ENCODE measurements around the gene CNTN4. TPM values are rescaled to one million over a fixed set of nuclear protein-coding genes. Genes with fewer than 3 reads are reported as not detected.

Gene CNTN4
- total RNA-seq, 3 donors from 2014 or later: 6.6 to 16.7 (median 16.7) TPM

DNA sequence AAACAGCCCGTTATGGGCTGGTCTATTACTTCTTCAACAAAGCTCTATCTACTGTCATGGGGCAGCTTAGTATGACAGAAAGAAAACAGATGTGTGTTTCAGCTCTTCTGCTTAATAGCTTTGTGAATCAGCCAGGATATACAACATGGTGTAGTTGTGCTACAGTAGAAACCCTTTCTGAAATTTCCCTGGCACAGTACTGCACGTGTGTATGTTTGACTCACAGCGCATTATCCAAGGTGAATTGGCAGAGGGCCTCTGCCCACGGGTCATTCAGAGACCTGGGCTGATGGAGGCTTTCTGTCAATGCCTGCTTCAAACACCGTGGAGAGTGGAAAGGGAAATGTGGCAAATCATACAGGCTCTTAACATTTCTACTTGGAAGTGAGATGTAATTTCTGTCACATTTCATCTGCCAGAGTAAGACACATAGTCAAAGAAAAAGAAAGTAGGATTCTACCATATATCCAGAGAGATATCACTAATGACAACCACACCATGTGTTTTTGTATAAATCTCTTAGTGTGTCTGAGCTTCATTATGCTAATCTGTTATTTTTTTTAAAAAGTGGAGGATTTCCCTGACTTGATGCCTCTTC lies 505.1 kb downstream of the CNTN4 start:
- intact Hi-C loops (cut with DNase I; ENCODE audit: low total_unique reads): no loop called here
- Histone ChIP-seq H3K4me1 (no peaks in the 10 kb centered on the region), H3K27ac (no peak overlapping the region), H3K27me3 (no peaks in the 10 kb centered on the region), H3K4me3 (no peak overlapping the region), H3K36me3 (no peaks in the 10 kb centered on the region), H3K9me3 (no peaks in the 10 kb centered on the region)
- DNase-seq (ENCODE audit: low spot score in 2 of 2): no peak
- TF ChIP-seq, protein P1, sequence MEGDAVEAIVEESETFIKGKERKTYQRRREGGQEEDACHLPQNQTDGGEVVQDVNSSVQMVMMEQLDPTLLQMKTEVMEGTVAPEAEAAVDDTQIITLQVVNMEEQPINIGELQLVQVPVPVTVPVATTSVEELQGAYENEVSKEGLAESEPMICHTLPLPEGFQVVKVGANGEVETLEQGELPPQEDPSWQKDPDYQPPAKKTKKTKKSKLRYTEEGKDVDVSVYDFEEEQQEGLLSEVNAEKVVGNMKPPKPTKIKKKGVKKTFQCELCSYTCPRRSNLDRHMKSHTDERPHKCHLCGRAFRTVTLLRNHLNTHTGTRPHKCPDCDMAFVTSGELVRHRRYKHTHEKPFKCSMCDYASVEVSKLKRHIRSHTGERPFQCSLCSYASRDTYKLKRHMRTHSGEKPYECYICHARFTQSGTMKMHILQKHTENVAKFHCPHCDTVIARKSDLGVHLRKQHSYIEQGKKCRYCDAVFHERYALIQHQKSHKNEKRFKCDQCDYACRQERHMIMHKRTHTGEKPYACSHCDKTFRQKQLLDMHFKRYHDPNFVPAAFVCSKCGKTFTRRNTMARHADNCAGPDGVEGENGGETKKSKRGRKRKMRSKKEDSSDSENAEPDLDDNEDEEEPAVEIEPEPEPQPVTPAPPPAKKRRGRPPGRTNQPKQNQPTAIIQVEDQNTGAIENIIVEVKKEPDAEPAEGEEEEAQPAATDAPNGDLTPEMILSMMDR (IDR thresholded peaks at IDR 0.05): no peak
- TF ChIP-seq POLR2A (IDR thresholded peaks at IDR 0.05): no peak
- no peak for TF ChIP-seq POLR2AphosphoS5 (IDR thresholded peaks at IDR 0.05)

DNA sequence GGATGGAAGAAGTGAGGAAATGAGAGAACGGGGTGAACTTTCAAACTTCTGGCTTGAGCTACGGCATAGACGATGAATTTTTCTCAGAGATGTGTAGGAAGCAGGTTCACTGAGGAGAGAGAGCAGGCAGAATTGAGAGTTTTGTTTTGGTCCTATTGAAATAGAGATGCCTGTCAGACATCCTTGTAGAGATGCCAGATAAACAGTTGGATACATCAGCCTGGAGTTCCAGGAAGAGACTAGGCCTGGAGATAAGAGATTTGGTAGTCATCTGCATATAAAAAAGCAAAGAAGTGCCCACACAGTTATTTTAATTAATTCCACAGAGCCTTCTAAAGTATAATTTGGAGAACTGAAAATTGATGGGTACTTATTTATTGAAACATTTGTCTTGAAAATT lies 515.9 kb downstream of the CNTN4 start:
- DNase-seq (ENCODE audit: low spot score in 2 of 2): no peak
- intact Hi-C loops (cut with DNase I; ENCODE audit: low total_unique reads): no loop called here
- Histone ChIP-seq H3K4me1 (no peaks in the 10 kb centered on the region), H3K27ac (no peak overlapping the region), H3K36me3 (no peaks in the 10 kb centered on the region), H3K27me3 (no peaks in the 10 kb centered on the region), H3K9me3 (peaks cover 0 to 8% of the 10 kb centered on the region in 2 donors), H3K4me3 (no peak overlapping the region)
- TF ChIP-seq POLR2AphosphoS5 (IDR thresholded peaks at IDR 0.05) (no peak), POLR2A (IDR thresholded peaks at IDR 0.05) (no peak)
- TF ChIP-seq, protein P1 (IDR thresholded peaks at IDR 0.05): no peak

DNA sequence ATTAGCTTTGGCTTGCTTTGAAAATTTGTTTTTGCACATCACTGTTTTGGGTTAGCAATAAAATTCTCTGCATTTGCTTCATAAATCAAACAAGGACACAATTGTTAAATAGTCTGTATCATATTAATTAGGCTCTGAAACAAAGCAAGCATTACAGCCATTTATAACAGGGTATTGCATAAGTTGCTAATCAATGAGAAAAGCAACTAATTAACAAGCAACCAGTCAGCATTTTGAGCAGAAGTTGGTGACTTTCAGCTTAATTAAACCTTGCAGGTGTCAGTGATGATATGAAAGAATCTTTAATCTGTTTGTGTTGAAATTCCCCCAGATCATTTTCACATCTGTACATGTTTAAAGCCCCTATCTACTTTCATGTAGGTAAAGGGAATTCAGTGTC lies 516.4 kb downstream of the CNTN4 start:
- Histone ChIP-seq H3K27ac (no peak overlapping the region), H3K4me3 (no peak overlapping the region), H3K4me1 (no peaks in the 10 kb centered on the region), H3K36me3 (no peaks in the 10 kb centered on the region), H3K27me3 (no peaks in the 10 kb centered on the region), H3K9me3 (peaks cover 0 to 8% of the 10 kb centered on the region in 2 donors)
- no peak for DNase-seq (ENCODE audit: low spot score in 2 of 2)
- TF ChIP-seq POLR2A (IDR thresholded peaks at IDR 0.05) (no peak), POLR2AphosphoS5 (IDR thresholded peaks at IDR 0.05) (no peak)
- TF ChIP-seq, protein P1 (IDR thresholded peaks at IDR 0.05): no peak
- intact Hi-C loops (cut with DNase I; ENCODE audit: low total_unique reads): no loop called here

DNA sequence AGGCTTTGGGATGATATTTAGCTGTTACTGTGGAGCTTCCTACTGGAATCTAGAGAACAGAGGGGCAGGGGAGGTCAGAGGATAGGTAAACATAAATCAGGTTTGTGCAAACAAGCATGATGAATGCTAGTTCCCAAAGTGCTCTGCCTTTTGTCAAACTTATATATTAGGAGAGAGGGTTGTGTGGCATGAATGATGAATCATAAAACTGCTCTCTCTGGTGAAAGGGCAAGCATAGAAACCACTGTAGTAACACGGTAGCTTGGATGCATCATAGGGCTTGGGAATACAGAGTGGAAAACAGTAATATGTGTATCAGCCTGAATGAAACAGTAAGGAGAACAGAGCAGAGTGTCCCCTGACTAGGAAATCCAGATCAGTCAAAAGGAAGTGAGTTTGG lies 524.8 kb downstream of the CNTN4 start:
- Histone ChIP-seq H3K36me3 (no peaks in the 10 kb centered on the region), H3K4me1 (no peaks in the 10 kb centered on the region), H3K27me3 (no peaks in the 10 kb centered on the region), H3K4me3 (no peak overlapping the region), H3K9me3 (no peaks in the 10 kb centered on the region), H3K27ac (no peak overlapping the region)
- DNase-seq (ENCODE audit: low spot score in 2 of 2): no peak
- intact Hi-C loops (cut with DNase I; ENCODE audit: low total_unique reads): no loop called here
- TF ChIP-seq, protein P1 (IDR thresholded peaks at IDR 0.05): no peak
- TF ChIP-seq POLR2AphosphoS5 (IDR thresholded peaks at IDR 0.05): no peak
- no peak for TF ChIP-seq POLR2A (IDR thresholded peaks at IDR 0.05)

DNA sequence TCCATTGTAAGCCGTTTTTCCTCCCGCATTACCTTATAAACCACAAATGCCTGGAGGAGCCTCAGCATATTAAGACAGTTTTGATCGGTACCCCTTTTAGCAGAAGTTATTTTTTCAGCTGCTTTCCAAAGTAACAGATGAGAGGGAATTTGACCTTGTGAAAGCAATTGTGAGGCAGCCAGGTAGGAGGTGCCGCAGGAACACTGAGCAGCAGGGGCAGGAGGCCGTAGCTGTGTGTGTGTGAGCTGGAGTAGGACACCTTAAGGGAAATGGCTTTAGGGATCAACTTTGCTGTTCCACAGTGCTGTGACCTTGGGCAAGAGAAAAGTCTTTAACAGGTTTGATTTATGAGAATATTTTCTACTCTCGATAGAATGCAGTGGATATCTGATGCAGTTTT lies 529.5 kb downstream of the CNTN4 start:
- TF ChIP-seq POLR2AphosphoS5 (IDR thresholded peaks at IDR 0.05) (no peak), POLR2A (IDR thresholded peaks at IDR 0.05) (no peak)
- TF ChIP-seq, protein P1 (IDR thresholded peaks at IDR 0.05): no peak
- intact Hi-C loops (cut with DNase I; ENCODE audit: low total_unique reads): no loop called here
- Histone ChIP-seq H3K36me3 (no peaks in the 10 kb centered on the region), H3K27me3 (no peaks in the 10 kb centered on the region), H3K27ac (no peak overlapping the region), H3K4me3 (no peak overlapping the region), H3K4me1 (no peaks in the 10 kb centered on the region), H3K9me3 (no peaks in the 10 kb centered on the region)
- DNase-seq (ENCODE audit: low spot score in 2 of 2): no peak

All from breast epithelium (tissue), 4 donors.